Measurements from ENCODE around the gene SOS1.
"Not testable (repeated sequence)": the region's sequence is repeated elsewhere in the genome, so short reads cannot be mapped to it uniquely, and the experiment has no call there.

The SOS1 gene

DNA sequence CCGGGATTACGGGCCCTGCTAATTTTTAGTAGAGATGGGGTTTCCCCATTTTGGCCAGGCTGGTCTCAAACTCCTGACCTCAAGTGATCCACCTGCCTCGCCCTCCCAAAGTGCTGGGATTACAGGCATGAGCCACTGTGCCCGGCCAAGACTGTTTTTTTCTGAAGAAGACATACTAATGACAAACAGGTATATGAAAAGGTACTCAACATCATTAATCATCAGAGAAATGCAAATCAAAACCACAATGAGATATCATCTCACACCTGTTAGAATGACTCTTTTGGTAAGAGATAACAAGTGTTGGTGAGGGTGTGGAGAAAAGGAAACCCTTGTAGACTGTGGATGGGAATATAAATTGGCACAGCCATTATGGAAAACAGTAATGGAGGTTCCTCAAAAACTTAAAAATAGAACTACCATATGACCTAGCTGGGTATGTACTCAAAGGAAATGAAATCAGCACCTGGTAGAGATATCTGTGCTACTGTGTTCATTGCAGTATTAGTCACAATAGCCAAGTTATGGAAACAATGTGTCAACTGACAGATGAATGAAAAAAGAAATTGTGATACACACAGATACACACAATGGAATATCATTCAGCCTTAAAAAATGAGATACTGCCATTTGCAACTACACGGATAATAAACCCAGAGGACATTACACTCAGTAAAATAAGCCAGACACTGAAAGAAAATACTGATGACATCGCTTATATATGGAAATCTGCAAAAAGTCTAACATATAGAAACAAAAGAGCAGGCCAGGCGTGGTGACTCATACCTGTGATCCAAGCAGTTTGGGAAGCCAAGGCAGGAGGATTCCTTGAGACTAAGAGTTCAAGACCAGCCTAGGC is 20.8 kb downstream of the SOS1 start:
- peak; percentile 13 for DNase-seq (ENCODE audit: low read depth)

- DNase-seq (ENCODE audit: low read depth), result no peak
Observed at GRCh38 chr2:39099310-39099869, 21.5 kb downstream of the SOS1 start.

DNA sequence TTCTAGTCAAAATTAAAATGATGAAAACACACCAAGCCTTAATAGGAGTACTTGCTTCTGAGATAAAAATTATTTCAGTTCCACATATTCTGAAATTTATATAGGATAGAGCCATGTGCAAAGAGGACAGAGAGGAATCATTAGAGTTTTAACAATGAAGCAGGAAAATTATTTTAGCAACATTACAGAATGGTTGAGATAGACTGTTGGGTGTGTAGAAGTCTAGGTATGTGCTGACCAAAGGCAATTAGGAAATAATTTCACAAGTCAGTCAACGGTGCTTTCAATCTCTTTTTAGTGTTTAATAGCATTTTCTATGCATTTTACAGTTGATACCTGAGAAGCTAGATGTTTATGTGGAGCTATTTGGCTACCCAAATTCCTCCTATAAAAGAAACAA is 25.2 kb downstream of the SOS1 start:
- no peak for DNase-seq (ENCODE audit: low read depth)

GRCh38 chr2:39094717-39095363 is 26.0 kb downstream of the SOS1 start:
- DNase-seq (ENCODE audit: low read depth), result peak; percentile 20

- no peak for DNase-seq (ENCODE audit: low read depth)
Observed at GRCh38 chr2:39093218-39093898, 27.5 kb downstream of the SOS1 start.

- DNase-seq (ENCODE audit: low read depth), result no peak
Observed at GRCh38 chr2:39091543-39091942, 29.3 kb downstream of the SOS1 start.

GRCh38 chr2:39091063-39091462 is 29.8 kb downstream of the SOS1 start:
- DNase-seq (ENCODE audit: low read depth), result no peak

DNA sequence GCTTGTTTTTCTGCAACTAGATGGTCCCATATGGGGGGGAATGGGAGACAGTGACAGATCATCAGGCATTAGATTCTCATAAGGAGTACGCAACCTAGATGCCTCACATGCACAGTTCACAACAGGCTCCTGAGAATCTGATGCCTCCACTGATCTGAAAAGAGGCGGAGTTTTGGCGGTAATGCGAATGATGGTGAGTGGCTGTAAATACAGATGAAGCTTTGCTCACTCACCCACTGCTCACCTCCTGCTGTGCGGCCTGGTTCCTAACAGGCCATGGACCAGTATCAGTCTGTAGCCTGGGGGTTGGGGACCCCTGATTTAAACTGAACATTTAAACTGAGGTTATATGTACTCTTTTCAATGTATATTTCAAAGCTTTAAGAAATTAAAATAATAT is 40.7 kb downstream of the SOS1 start:
- no peak for DNase-seq (ENCODE audit: low read depth)

DNA sequence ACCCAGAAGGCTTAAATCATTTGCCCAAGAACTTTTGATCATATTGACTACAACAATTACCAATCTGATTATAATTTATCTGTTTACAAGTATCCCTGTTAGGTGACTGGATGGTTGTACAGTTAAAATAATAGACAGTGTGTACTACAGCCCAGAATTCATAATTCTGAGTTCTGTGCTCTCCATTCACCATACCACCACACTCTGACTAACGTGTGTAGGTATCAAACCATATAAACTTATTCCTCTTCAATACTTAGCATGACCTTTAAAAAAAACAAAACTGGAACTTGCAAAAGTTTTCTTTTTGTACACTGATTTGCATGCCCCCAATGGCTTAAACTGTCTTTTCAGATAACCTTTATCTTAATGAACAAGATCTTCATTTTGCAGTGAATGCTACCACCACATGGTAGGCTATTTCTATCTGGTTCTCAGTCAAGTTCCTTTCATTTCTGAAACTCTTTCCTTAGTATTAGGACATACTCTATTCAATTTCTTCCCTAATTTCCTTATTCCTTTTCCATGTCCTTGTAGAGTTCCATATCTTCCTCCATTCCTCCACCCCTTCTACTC is 50.9 kb downstream of the SOS1 start:
- DNase-seq (ENCODE audit: low read depth), result no peak

GRCh38 chr2:39069136-39069515 is 51.7 kb downstream of the SOS1 start:
- peak; percentile 7 for DNase-seq (ENCODE audit: low read depth)

DNA sequence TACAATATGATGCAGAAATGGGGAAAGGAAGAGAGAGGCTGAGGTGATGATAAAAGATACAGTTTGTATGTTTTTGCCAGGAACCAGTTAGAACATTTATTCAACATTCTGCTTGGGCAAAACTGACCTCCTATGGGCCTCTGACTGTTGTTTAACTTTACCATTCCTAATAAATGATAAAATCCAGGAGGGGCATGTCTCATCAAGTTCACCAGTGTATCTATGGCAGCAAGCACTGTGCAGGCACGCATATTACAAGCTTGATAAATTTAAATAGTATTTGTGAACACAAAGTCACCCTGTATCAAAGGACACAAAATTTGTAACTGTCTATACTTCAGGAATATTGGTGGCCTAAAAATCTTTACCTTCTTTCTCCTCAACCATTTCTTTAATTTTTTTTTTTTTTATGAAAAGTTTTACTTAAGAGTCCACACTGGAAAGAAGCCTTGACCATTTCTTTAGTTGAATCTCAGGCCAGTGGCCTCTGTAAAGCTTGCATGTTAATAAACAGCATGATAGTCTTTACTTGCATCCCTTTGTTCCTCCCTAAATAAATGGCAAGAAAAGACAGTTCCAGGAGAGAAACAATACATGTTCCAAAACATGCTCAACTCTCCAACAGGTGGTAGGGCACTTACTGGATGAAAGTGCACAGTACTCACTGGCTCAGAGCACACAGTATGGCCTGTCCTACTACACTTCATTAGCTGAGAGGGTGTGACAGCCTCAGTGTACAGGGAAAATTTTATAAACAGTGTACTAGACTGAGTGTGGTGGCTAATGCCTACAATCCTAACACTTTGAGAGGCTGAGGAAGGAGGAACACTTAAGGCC is 52.3 kb downstream of the SOS1 start:
- no peak for DNase-seq (ENCODE audit: low read depth)

DNA sequence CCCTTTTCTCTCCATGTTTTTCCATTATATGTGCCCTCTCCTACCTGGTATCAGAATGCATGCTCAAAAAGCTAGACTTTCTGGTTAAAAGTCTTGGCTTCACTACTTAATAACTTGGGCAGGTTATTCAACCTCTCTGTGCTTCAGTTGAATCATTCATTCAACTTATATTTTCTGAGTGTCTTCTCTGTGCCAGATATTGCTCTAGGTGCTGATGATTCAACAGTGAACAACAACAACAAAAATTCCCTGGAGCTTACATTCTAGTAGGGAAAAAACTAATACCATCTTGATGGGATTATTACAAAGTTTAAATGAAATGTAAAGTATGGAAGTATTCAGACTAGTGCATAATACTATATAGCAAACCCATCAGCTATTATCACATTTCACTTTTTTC is 55.2 kb downstream of the SOS1 start:
- no peak for DNase-seq (ENCODE audit: low read depth)

GRCh38 chr2:39062320-39062719 is 58.5 kb downstream of the SOS1 start:
- no peak for DNase-seq (ENCODE audit: low read depth)

DNA sequence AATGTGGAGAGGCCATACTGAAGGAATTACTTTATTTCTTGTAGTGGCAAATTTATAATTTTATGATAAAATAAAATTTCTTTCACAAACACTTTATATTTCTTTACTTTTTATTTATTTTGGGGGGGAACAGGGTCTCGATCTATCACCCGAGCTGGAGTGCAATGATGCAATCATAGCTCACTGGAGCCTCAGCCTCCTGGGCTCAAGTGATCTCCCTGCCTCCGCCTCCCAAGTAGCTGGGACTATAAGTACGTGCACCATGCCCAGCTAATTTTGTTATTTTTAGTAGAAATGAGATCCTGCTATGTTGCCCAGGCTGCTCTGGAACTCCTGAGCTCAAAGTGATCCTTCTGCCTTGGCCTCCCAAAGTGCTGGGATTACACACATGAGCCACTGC is 59.6 kb downstream of the SOS1 start:
- no peak for DNase-seq (ENCODE audit: low read depth)

- DNase-seq (ENCODE audit: low read depth), result peak; percentile 49
Observed at GRCh38 chr2:39059366-39059952, 61.4 kb downstream of the SOS1 start.

DNA sequence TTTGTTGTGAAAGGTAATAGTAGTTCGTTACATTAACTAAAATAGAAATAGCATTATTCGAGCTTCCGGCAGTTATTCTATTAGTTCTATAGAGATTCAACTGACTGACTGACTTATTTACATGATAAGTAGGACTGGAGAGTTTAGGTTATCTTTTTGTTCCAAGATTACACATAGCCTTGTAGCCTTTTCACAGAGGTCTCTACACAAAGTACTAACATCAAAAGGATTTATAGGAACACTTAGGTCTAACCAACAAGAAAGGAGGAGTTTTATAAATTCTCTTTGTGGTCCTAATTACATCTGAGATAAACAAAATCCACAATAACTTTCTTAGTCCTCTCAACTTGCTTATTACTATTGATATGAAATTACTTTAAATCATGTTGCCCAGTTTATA is 62.8 kb downstream of the SOS1 start:
- no peak for DNase-seq (ENCODE audit: low read depth)

DNA sequence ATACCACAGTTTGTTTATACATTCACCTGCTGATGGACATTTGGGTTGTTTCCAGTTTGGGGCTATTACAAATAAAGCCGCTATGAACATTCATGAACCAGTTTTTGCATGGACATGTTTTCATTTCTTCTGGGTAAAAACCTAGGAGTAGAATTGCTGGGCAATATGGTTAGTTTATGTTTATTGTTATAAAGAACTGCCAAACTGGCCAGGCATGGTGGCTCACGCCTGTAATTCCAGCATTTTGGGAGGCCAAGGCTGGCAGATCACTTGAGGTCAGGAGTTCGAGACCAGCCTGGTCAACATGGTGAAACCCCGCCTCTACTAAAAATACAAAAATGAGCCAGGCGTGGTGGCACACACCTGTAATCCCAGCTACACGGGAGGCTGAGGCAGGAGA is 68.2 kb downstream of the SOS1 start:
- DNase-seq (ENCODE audit: low read depth), result not testable (repeated sequence)

- peak; percentile 5 for DNase-seq (ENCODE audit: low read depth)
Observed at GRCh38 chr2:39050109-39050508, 70.7 kb downstream of the SOS1 start.

GRCh38 chr2:39039072-39039471 is 81.8 kb downstream of the SOS1 start:
- no peak for DNase-seq (ENCODE audit: low read depth)

- peak; percentile 69 for DNase-seq (ENCODE audit: low read depth)
Observed at GRCh38 chr2:39033980-39034379, 86.9 kb downstream of the SOS1 start.

DNA sequence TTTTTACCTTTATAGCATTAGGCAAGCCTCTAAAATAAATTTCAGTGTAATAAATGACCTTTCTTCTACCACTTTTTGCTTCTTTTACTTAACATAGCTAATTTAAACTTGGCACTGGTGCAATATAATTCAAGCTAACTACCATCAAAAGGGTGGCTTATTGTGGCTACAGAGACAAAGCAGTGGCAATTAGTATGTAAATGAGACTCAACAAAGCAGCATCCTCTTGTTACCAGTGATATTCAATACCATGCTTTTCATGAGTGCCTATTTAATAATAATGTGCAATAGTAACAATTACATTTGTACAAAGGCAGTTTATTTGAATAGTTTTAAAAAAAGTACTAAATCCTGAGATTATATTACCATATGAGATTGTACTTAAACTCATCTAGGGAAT is 93.4 kb downstream of the SOS1 start:
- DNase-seq (ENCODE audit: low read depth), result no peak

Measured in EH (cell line).